ENCODE data around the gene INHBE. TPM values are rescaled to one million over a fixed set of nuclear protein-coding genes. Genes with fewer than 3 reads are reported as not detected.

The INHBE gene
- total RNA-seq, 4 donors from 2014 or later = not detected

GRCh38 chr12:57470286-57470969 lies 15.3 kb downstream of the INHBE start:
- Histone ChIP-seq H3K4me3 (no peak overlapping the region), H3K27me3 (peaks cover 0 to 80% (median 16%) of the 10 kb centered on the region in 4 donors), H3K4me1 (peaks cover 4 to 8% (median 7%) of the 10 kb centered on the region in 4 donors), H3K27ac (replicated peaks in 1 of 4) (no peak overlapping the region), H3K36me3 (no peaks in the 10 kb centered on the region), H3K9me3 (no peaks in the 10 kb centered on the region)
- TF ChIP-seq POLR2A (IDR thresholded peaks at IDR 0.05; ENCODE audit: low read depth) (no peak), CTCF (IDR thresholded peaks at IDR 0.05) (no peak), POLR2AphosphoS5 (IDR thresholded peaks at IDR 0.05) (no peak), EP300 (IDR thresholded peaks at IDR 0.05) (no peak)
- WGBS = 87% methylated on average over 5 of the region's 14 CpGs
- intact Hi-C loops (cut with DNase I) = no loop called here
- DNase-seq (ENCODE audit: extremely low spot score) = no peak

- no peak for DNase-seq (ENCODE audit: extremely low spot score)
- no peak for TF ChIP-seq POLR2A (IDR thresholded peaks at IDR 0.05; ENCODE audit: low read depth)
- TF ChIP-seq POLR2AphosphoS5 (IDR thresholded peaks at IDR 0.05) = no peak
- no peak for TF ChIP-seq EP300 (IDR thresholded peaks at IDR 0.05)
- TF ChIP-seq CTCF (IDR thresholded peaks at IDR 0.05) = no peak
- H3K4me3 ChIP-seq = no peak overlapping the region
- no peaks in the 10 kb centered on the region for H3K36me3 ChIP-seq
- WGBS = 82% methylated on average over 4 of the region's 4 CpGs
- intact Hi-C loops (cut with DNase I) = no loop called here
- peaks cover 11 to 15% (median 14%) of the 10 kb centered on the region in 4 donors for H3K4me1 ChIP-seq
- peaks cover 0 to 87% (median 23%) of the 10 kb centered on the region in 4 donors for H3K27me3 ChIP-seq
- H3K9me3 ChIP-seq = no peaks in the 10 kb centered on the region
- H3K27ac ChIP-seq (replicated peaks in 1 of 4) = no peak overlapping the region
Observed at GRCh38 chr12:57470970-57471656, 16.0 kb downstream of the INHBE start.

GRCh38 chr12:57471661-57472060 lies 16.6 kb downstream of the INHBE start:
- DNase-seq (ENCODE audit: extremely low spot score) = no peak
- Histone ChIP-seq H3K27ac (replicated peaks in 1 of 4) (no peak overlapping the region), H3K4me3 (no peak overlapping the region), H3K9me3 (no peaks in the 10 kb centered on the region), H3K36me3 (no peaks in the 10 kb centered on the region), H3K27me3 (peaks cover 0 to 93% (median 29%) of the 10 kb centered on the region in 4 donors), H3K4me1 (peaks cover 13 to 20% (median 18%) of the 10 kb centered on the region in 4 donors)
- no peak for TF ChIP-seq POLR2A (IDR thresholded peaks at IDR 0.05; ENCODE audit: low read depth)
- no peak for TF ChIP-seq CTCF (IDR thresholded peaks at IDR 0.05)
- TF ChIP-seq EP300 (IDR thresholded peaks at IDR 0.05) = no peak
- TF ChIP-seq POLR2AphosphoS5 (IDR thresholded peaks at IDR 0.05) = no peak
- intact Hi-C loops (cut with DNase I) = no loop called here
- 92% methylated on average over 3 of the region's 3 CpGs for WGBS

GRCh38 chr12:57472391-57472790 lies 17.3 kb downstream of the INHBE start:
- peaks cover 0 to 94% (median 34%) of the 10 kb centered on the region in 4 donors for H3K27me3 ChIP-seq
- no peaks in the 10 kb centered on the region for H3K36me3 ChIP-seq
- intact Hi-C loops (cut with DNase I) = no loop called here
- no peak overlapping the region for H3K4me3 ChIP-seq
- no peak for DNase-seq (ENCODE audit: extremely low spot score)
- no peak overlapping the region for H3K27ac ChIP-seq (replicated peaks in 1 of 4)
- WGBS = 92% methylated on average over 3 of the region's 3 CpGs
- TF ChIP-seq POLR2AphosphoS5 (IDR thresholded peaks at IDR 0.05) = no peak
- TF ChIP-seq CTCF (IDR thresholded peaks at IDR 0.05) = no peak
- no peak for TF ChIP-seq POLR2A (IDR thresholded peaks at IDR 0.05; ENCODE audit: low read depth)
- no peak for TF ChIP-seq EP300 (IDR thresholded peaks at IDR 0.05)
- no peaks in the 10 kb centered on the region for H3K9me3 ChIP-seq
- H3K4me1 ChIP-seq = peaks cover 13 to 20% (median 18%) of the 10 kb centered on the region in 4 donors

Measured in esophagus muscularis mucosa (tissue), 4 donors.